Lung (tissue), 12 donors: Measurements from ENCODE around the gene SMAP1. TPM values are rescaled to one million over a fixed set of nuclear protein-coding genes. Genes with fewer than 3 reads are reported as not detected.

ENCODE experiments used
- ATAC-seq: fragments of 200-7000 bp; cut with Tn5 transposase; one replicate; pipeline ENCODE4 v1.9.1; 2020; ENCODE audit warnings: moderate number of reproducible peaks; ENCODE audit not compliant: insufficient read depth, low FRiP score
- DNase-seq, 3 donors: peaks; one replicate each; pipeline ENCODE4 v3.0.0-alpha.2; 2013 to 2017
- H3K27ac ChIP-seq, 2 donors: one replicate each; pipeline ENCODE4 v1.5.1; 2013; ENCODE audit warnings: mild to moderate bottlenecking in 2 of 2, moderate library complexity in 2 of 2, control low read depth in 1 of 2, inconsistent platforms in 1 of 2, low read depth in 1 of 2, low read length in 1 of 2
- H3K27me3 ChIP-seq, 3 donors: one replicate each; pipeline ENCODE4 v1.5.1; 2013; ENCODE audit warnings: low read length in 2 of 3; ENCODE audit not compliant: control insufficient read depth in 3 of 3, insufficient read depth in 3 of 3
- H3K36me3 ChIP-seq, 4 donors: one replicate each; pipeline ENCODE4 v1.5.1; 2013; ENCODE audit warnings: low read length in 4 of 4, mild to moderate bottlenecking in 1 of 4, moderate library complexity in 1 of 4; ENCODE audit not compliant: control insufficient read depth in 4 of 4, insufficient read depth in 4 of 4
- H3K4me1 ChIP-seq, 5 donors: one replicate each; pipeline ENCODE4 v1.5.1; 2013; ENCODE audit warnings: low read length in 5 of 5, mild to moderate bottlenecking in 2 of 5, moderate library complexity in 1 of 5; ENCODE audit not compliant: control insufficient read depth in 5 of 5, insufficient read depth in 5 of 5
- H3K4me3 ChIP-seq: one replicate; pipeline ENCODE4 v1.5.1; 2013; ENCODE audit warnings: mild to moderate bottlenecking, control low read depth, moderate library complexity
- H3K9ac ChIP-seq, 2 donors: one replicate each; pipeline ENCODE4 v1.5.1; 2013; ENCODE audit warnings: low read length in 2 of 2, control low read depth in 1 of 2; ENCODE audit not compliant: insufficient read depth in 1 of 2
- H3K9me3 ChIP-seq, 4 donors: one replicate each; pipeline ENCODE4 v1.5.1; 2013; ENCODE audit warnings: low read length in 3 of 4, mild to moderate bottlenecking in 1 of 4, moderate library complexity in 1 of 4; ENCODE audit not compliant: control insufficient read depth in 4 of 4, insufficient read depth in 3 of 4
- CTCF ChIP-seq: IDR thresholded peaks from 2 replicates; pipeline ENCODE4 v1.5.1; 2012; ENCODE audit warnings: mild to moderate bottlenecking; ENCODE audit errors: control extremely low read depth, extremely low read depth
- WGBS, 2 donors: extraction: QIAGEN DNeasy Blood & Tissue Kit; methylation state at CpG; one replicate each; pipeline ENCODE4 v1.1.7; 2013; 5-methylcytosine and 5-hydroxymethylcytosine counted together
- polyA plus RNA-seq, 2 donors: library from polyadenylated mRNA; stranded (reverse); fragments of 200-250 nt; gene quantifications; one replicate each; pipeline ENCODE4 v1.2.1, GENCODE V29; 2013
- total RNA-seq, 2 donors: library from RNA; depleted of rRNA in 1 of 2; stranded (reverse); fragments of >200 nt in 1 of 2; gene quantifications; one replicate each; pipeline ENCODE4 v1.2.1, GENCODE V29; 2014 to 2021
- donor health status: control.
- donor health status: control.
- donor health status: Bipolar disorder and iron deficiency.
- donor health status: healthy.
- donor health status: DM: yes; HTN: yes; CAD: no.

The SMAP1 gene
- total and polyA plus RNA-seq, 4 donors, result 16.5 to 31.8 (median 19.6) TPM

- H3K27me3 ChIP-seq, result no peaks in the 10 kb centered on the region
- no peak overlapping the region for H3K9ac ChIP-seq
- no peak overlapping the region for H3K27ac ChIP-seq
- peaks cover 4 to 13% (median 4%) of the 10 kb centered on the region in 5 donors for H3K4me1 ChIP-seq
- H3K4me3 ChIP-seq, result no peak overlapping the region
- no peaks in the 10 kb centered on the region for H3K36me3 ChIP-seq
- TF ChIP-seq CTCF, result no peak
- WGBS, 2 donors, result 68 to 80% methylated on average over 1 of the region's 1 CpG
- no peaks in the 10 kb centered on the region for H3K9me3 ChIP-seq
- ATAC-seq (no peak), DNase-seq (no peak)
Measured at GRCh38 chr6:70673601-70674000, 5.9 kb downstream of the SMAP1 start.

- Histone ChIP-seq H3K9ac (no peak overlapping the region), H3K27ac (no peak overlapping the region), H3K4me3 (no peak overlapping the region), H3K27me3 (no peaks in the 10 kb centered on the region), H3K4me1 (peaks cover 0 to 11% (median 0%) of the 10 kb centered on the region in 5 donors), H3K9me3 (no peaks in the 10 kb centered on the region), H3K36me3 (no peaks in the 10 kb centered on the region)
- TF ChIP-seq CTCF, result no peak
- DNase-seq (no peak), ATAC-seq (no peak)
- 96% methylated on average over 3 of the region's 3 CpGs for WGBS, 2 donors
Measured at GRCh38 chr6:70675822-70676221, 8.1 kb downstream of the SMAP1 start.

- DNase-seq (no peak), ATAC-seq (no peak)
- WGBS, 2 donors, result 96 to 97% methylated on average over 3 of the region's 3 CpGs
- peaks cover 0 to 7% (median 0%) of the 10 kb centered on the region in 5 donors for H3K4me1 ChIP-seq
- no peak for TF ChIP-seq CTCF
- H3K27ac ChIP-seq, result no peak overlapping the region
- H3K27me3 ChIP-seq, result no peaks in the 10 kb centered on the region
- H3K36me3 ChIP-seq, result no peaks in the 10 kb centered on the region
- H3K9me3 ChIP-seq, result no peaks in the 10 kb centered on the region
- no peak overlapping the region for H3K4me3 ChIP-seq
- no peak overlapping the region for H3K9ac ChIP-seq
Measured at GRCh38 chr6:70676821-70677220, 9.1 kb downstream of the SMAP1 start.

GRCh38 chr6:70680396-70680795 is 12.7 kb downstream of the SMAP1 start:
- no peak overlapping the region for H3K9ac ChIP-seq
- H3K4me1 ChIP-seq, result peaks cover 0 to 4% (median 0%) of the 10 kb centered on the region in 5 donors
- H3K36me3 ChIP-seq, result no peaks in the 10 kb centered on the region
- no peaks in the 10 kb centered on the region for H3K9me3 ChIP-seq
- ATAC-seq (no peak), DNase-seq (no peak)
- WGBS, 2 donors, result 76 to 86% methylated on average over 4 of the region's 4 CpGs
- no peak overlapping the region for H3K27ac ChIP-seq
- no peak for TF ChIP-seq CTCF
- H3K4me3 ChIP-seq, result no peak overlapping the region
- H3K27me3 ChIP-seq, result no peaks in the 10 kb centered on the region
